Thymus (tissue), 11 donors: Measurements from ENCODE around the gene PLK3. TPM values are rescaled to one million over a fixed set of nuclear protein-coding genes. Genes with fewer than 3 reads are reported as not detected.
"Not testable (repeated sequence)": the region's sequence is repeated elsewhere in the genome, so short reads cannot be mapped to it uniquely, and the experiment has no call there.

Source experiments
- DNase-seq, 9 donors: peaks; one replicate each; pipeline ENCODE4 v3.0.0-alpha.2; 2013; ENCODE audit warnings: low spot score in 9 of 9, low read depth in 6 of 9, missing footprints in 1 of 9
- H3K27ac ChIP-seq, 2 donors: one replicate each; pipeline ENCODE4 v1.5.1; 2013; ENCODE audit warnings: control low read depth in 1 of 2, low read depth in 1 of 2, low read length in 1 of 2, mild to moderate bottlenecking in 1 of 2, moderate library complexity in 1 of 2
- H3K27me3 ChIP-seq, 2 donors: one replicate each; pipeline ENCODE4 v1.5.1; 2013; ENCODE audit warnings: low read length in 1 of 2; ENCODE audit not compliant: control insufficient read depth in 2 of 2, insufficient read depth in 1 of 2
- H3K36me3 ChIP-seq, 2 donors: one replicate each; pipeline ENCODE4 v1.5.1; 2013; ENCODE audit warnings: low read length in 1 of 2, mild to moderate bottlenecking in 1 of 2, moderate library complexity in 1 of 2; ENCODE audit not compliant: control insufficient read depth in 2 of 2, insufficient read depth in 2 of 2
- H3K4me1 ChIP-seq, 2 donors: one replicate each; pipeline ENCODE4 v1.5.1; 2013; ENCODE audit warnings: low read length in 2 of 2; ENCODE audit not compliant: control insufficient read depth in 2 of 2, insufficient read depth in 2 of 2
- H3K4me3 ChIP-seq, 2 donors: one replicate each; pipeline ENCODE4 v1.5.1; 2013; ENCODE audit warnings: low read length in 2 of 2, control low read depth in 1 of 2, mild to moderate bottlenecking in 1 of 2
- H3K9me3 ChIP-seq, 2 donors: one replicate each; pipeline ENCODE4 v1.5.1; 2013; ENCODE audit warnings: low read length in 1 of 2, mild to moderate bottlenecking in 1 of 2; ENCODE audit not compliant: control insufficient read depth in 2 of 2, insufficient read depth in 1 of 2
- WGBS: extraction: QIAGEN DNeasy Blood & Tissue Kit; methylation state at CpG from one replicate; pipeline ENCODE4 v1.1.7; 2013; 5-methylcytosine and 5-hydroxymethylcytosine counted together
- polyA plus RNA-seq: library from polyadenylated mRNA; stranded (reverse); fragments of 200-250 nt; gene quantifications from one replicate; pipeline ENCODE4 v1.2.3, GENCODE V29; 2013
- total RNA-seq: library from RNA; stranded (reverse); fragments of 120-200 nt; gene quantifications from one replicate; pipeline ENCODE4 v1.2.4, GENCODE V29; 2013
- donor health status: healthy.

The PLK3 gene
- total and polyA plus RNA-seq, 2 donors, result 10.1 to 32.9 TPM

- Histone ChIP-seq H3K36me3 (no peaks in the 10 kb centered on the region), H3K4me3 (peak overlapping the region; percentile 40 to 69), H3K9me3 (peaks cover 0 to 8% of the 10 kb centered on the region in 2 donors), H3K27me3 (no peaks in the 10 kb centered on the region), H3K4me1 (peaks cover 40 to 66% of the 10 kb centered on the region in 2 donors), H3K27ac (peak overlapping the region; percentile 66 to 92)
- WGBS, result 82% methylated on average over 48 of the region's 48 CpGs
- no peak for DNase-seq
These were observed 12.8 kb downstream of the PLK3 start for GRCh38 chr1:44812822-44813543.

- H3K4me3 ChIP-seq, H3K27ac ChIP-seq, H3K9me3 ChIP-seq, H3K36me3 ChIP-seq, DNase-seq, H3K27me3 ChIP-seq: not testable (repeated sequence)
- peaks cover 15 to 55% of the 10 kb centered on the region in 2 donors for H3K4me1 ChIP-seq
- WGBS, result 94% methylated on average over 9 of the region's 9 CpGs
These were observed 15.7 kb downstream of the PLK3 start for GRCh38 chr1:44815926-44816325.

DNA sequence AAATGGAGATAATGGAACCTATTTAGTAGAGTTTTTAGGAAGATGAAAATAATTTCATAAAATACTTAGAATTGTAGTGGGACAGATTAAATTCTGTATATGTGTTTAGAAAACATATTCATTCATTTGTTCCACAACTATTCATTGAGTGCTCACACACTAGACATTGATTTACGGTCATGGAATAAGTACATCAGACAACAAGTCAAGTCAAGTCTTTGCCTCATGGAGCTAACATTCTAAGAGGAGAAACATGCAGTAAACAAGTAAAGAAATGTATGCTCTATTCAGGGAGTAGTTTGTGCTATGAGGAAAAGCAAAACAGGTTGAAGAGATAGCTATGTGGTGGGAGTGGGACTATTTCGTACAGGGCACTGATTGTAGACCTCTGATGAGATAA lies 17.1 kb downstream of the PLK3 start:
- Histone ChIP-seq H3K27ac (no peak overlapping the region), H3K36me3 (no peaks in the 10 kb centered on the region), H3K4me3 (no peak overlapping the region), H3K9me3 (no peaks in the 10 kb centered on the region), H3K27me3 (no peaks in the 10 kb centered on the region), H3K4me1 (peaks cover 10 to 41% of the 10 kb centered on the region in 2 donors)
- WGBS, result 91% methylated on average over 2 of the region's 2 CpGs
- DNase-seq, result no peak

GRCh38 chr1:44817771-44818495 lies 17.8 kb downstream of the PLK3 start:
- DNase-seq, result no peak
- H3K4me1 ChIP-seq, result peaks cover 10 to 35% of the 10 kb centered on the region in 2 donors
- no peak overlapping the region for H3K4me3 ChIP-seq
- 98% methylated on average over 11 of the region's 11 CpGs for WGBS
- no peaks in the 10 kb centered on the region for H3K9me3 ChIP-seq
- H3K27ac ChIP-seq, result no peak overlapping the region
- no peaks in the 10 kb centered on the region for H3K27me3 ChIP-seq
- no peaks in the 10 kb centered on the region for H3K36me3 ChIP-seq

DNA sequence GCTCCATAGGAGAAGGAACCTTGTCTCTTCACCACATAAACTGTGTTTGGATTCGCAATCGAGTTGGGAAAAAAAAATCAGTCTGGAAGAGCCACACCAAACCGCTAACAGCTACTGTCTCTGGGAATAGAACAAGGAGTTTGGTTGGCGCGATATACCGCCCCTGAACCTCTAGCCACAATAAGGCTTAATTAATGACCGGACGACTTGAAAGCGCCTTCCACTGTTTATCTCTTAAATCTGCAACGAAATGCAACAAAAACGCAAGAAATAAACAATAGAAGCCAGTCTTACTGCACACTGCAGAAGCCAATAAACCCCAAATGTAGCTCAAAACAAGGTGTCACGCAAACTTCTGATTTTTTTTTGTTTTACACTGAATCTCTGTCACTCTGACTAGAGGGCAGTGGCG lies 19.0 kb downstream of the PLK3 start:
- WGBS, result 1% methylated on average over 13 of the region's 13 CpGs
- Histone ChIP-seq H3K36me3 (no peaks in the 10 kb centered on the region), H3K4me1 (peaks cover 4 to 27% of the 10 kb centered on the region in 2 donors), H3K27me3 (no peaks in the 10 kb centered on the region), H3K27ac (peak overlapping the region; percentile 96 to 99), H3K9me3 (no peaks in the 10 kb centered on the region), H3K4me3 (peak overlapping the region; percentile 71 to 83)
- no peak for DNase-seq

GRCh38 chr1:44819608-44820327 lies 19.6 kb downstream of the PLK3 start:
- peak; percentile 67 to 92 (median 86) for DNase-seq
- H3K27ac ChIP-seq, result peak overlapping the region; percentile 96 to 99
- H3K9me3 ChIP-seq, result no peaks in the 10 kb centered on the region
- no peaks in the 10 kb centered on the region for H3K27me3 ChIP-seq
- WGBS, result under 1% methylated on average over 33 of the region's 33 CpGs
- H3K4me1 ChIP-seq, result peaks cover 3 to 22% of the 10 kb centered on the region in 2 donors
- H3K4me3 ChIP-seq, result peak overlapping the region; percentile 71 to 83
- no peaks in the 10 kb centered on the region for H3K36me3 ChIP-seq

DNA sequence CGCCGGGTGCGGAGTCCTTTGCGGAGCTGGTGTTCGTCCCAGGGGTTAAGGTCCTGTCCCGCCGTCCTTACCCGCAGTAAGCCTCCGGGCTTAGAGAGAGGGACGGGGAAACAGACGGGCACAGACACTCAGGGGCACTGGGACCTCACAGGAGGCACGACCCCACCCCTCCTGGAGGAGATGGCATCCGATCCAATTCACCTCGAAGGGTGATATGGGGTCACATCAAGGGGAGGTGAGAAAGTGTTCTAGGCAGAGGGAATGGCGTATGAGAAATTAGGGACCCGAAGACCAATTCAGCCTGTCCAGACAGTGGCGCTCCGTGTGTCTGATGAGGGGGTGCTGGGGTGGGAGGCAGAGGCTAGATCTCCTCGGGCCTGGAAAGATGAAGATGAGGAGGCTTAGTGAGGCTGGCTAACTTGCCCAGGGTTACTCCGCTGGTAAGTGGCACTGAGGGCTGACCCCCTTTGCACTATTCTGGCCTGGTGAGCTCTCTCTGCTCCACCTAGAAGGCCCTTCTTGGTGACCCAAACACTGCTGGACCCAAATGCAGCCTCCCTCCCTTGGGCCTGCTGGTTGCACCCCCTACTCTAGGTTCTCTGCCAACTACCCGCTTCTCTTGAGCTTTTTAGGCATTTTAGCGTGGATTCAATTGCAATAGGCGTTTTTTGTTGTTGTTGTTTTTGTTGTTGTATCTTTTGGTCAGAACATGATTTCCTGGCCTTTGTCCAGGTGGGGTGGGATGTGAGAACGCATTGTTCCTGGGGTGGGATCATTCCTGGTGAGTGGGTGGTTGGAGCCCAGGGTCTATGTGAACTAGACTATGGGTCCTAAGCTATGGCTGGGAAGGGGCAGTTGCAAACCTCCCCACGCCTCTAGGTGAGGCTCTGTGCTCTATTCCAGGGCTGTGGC lies 20.4 kb downstream of the PLK3 start:
- Histone ChIP-seq H3K27me3 (no peaks in the 10 kb centered on the region), H3K36me3 (no peaks in the 10 kb centered on the region), H3K4me3 (peak overlapping the region; percentile 71 to 83), H3K27ac (peak overlapping the region; percentile 96 to 99), H3K9me3 (no peaks in the 10 kb centered on the region), H3K4me1 (peaks cover 3 to 19% of the 10 kb centered on the region in 2 donors)
- DNase-seq, result no peak
- 30% methylated on average over 25 of the region's 25 CpGs for WGBS

GRCh38 chr1:44821240-44821715 lies 21.1 kb downstream of the PLK3 start:
- WGBS, result 97% methylated on average over 9 of the region's 9 CpGs
- Histone ChIP-seq H3K9me3 (no peaks in the 10 kb centered on the region), H3K27me3 (no peaks in the 10 kb centered on the region), H3K36me3 (no peaks in the 10 kb centered on the region), H3K27ac (no peak overlapping the region), H3K4me3 (no peak overlapping the region), H3K4me1 (peaks cover 3 to 19% of the 10 kb centered on the region in 2 donors)
- no peak for DNase-seq
